ENCODE results near the gene NCKAP5.

Gene NCKAP5

GRCh38 chr2:133462811-133463210 lies 105.5 kb downstream of the NCKAP5 start:
- DNase-seq = no peak
- Histone ChIP-seq H3K4me3 (ENCODE audit: low read depth, low read length) (no peak overlapping the region), H3K27me3 (replicated peaks) (no peaks in the 10 kb centered on the region), H3K36me3 (replicated peaks) (no peaks in the 10 kb centered on the region), H3K27ac (no peak overlapping the region)
- in situ Hi-C loops (cut with HindIII; ENCODE audit: low pct_ligation_motif_present, low sequenced_read_pairs) = no loop called here
- TF ChIP-seq, protein P1, sequence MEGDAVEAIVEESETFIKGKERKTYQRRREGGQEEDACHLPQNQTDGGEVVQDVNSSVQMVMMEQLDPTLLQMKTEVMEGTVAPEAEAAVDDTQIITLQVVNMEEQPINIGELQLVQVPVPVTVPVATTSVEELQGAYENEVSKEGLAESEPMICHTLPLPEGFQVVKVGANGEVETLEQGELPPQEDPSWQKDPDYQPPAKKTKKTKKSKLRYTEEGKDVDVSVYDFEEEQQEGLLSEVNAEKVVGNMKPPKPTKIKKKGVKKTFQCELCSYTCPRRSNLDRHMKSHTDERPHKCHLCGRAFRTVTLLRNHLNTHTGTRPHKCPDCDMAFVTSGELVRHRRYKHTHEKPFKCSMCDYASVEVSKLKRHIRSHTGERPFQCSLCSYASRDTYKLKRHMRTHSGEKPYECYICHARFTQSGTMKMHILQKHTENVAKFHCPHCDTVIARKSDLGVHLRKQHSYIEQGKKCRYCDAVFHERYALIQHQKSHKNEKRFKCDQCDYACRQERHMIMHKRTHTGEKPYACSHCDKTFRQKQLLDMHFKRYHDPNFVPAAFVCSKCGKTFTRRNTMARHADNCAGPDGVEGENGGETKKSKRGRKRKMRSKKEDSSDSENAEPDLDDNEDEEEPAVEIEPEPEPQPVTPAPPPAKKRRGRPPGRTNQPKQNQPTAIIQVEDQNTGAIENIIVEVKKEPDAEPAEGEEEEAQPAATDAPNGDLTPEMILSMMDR (IDR thresholded peaks at IDR 0.05; ENCODE audit: low read depth, low read length, missing control alignments) = no peak

DNA sequence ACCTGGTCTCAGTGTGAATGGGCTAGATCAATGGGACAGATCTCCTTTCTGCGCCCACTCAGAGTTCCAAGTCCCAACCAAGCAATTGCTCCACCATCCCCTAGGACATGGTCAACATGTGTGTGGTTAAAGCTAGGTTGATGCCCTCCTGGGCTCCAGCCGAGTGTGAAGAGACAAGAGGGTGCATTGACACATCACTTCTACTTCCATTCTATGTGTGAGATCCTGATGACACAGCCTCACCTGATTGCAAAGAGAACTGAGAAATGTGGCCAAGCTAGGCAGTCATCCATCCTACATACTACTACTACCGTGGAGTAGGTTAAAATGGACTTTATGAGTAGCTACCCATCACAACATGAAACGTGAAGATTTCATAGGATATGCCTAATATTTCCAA lies 106.8 kb downstream of the NCKAP5 start:
- no peak overlapping the region for H3K27ac ChIP-seq
- TF ChIP-seq, protein P1 (IDR thresholded peaks at IDR 0.05; ENCODE audit: low read depth, low read length, missing control alignments) = no peak
- no peak for DNase-seq
- in situ Hi-C loops (cut with HindIII; ENCODE audit: low pct_ligation_motif_present, low sequenced_read_pairs) = no loop called here
- H3K36me3 ChIP-seq (replicated peaks) = no peaks in the 10 kb centered on the region
- H3K4me3 ChIP-seq (ENCODE audit: low read depth, low read length) = no peak overlapping the region
- no peaks in the 10 kb centered on the region for H3K27me3 ChIP-seq (replicated peaks)

DNA sequence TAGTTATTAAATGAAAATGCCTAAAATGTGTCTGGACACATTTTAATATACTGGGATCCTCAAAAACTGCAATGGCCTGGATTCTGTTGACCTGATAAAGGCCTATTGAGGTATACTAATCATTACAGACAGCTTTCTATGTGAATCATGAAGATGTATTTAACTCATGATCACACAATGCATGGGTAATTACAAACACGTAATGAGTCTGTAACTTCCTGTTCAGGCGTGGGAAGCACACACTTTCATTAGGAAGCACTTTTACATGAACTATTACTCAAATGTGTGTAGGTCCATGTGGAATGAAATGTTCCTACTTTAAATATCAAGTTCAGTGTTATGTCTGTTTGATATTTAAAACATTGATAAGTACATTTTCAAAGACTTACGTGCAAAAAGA lies 108.7 kb downstream of the NCKAP5 start:
- H3K27ac ChIP-seq = no peak overlapping the region
- H3K27me3 ChIP-seq (replicated peaks) = no peaks in the 10 kb centered on the region
- H3K4me3 ChIP-seq (ENCODE audit: low read depth, low read length) = no peak overlapping the region
- in situ Hi-C loops (cut with HindIII; ENCODE audit: low pct_ligation_motif_present, low sequenced_read_pairs) = no loop called here
- TF ChIP-seq, protein P1 (IDR thresholded peaks at IDR 0.05; ENCODE audit: low read depth, low read length, missing control alignments) = no peak
- DNase-seq = no peak
- H3K36me3 ChIP-seq (replicated peaks) = no peaks in the 10 kb centered on the region

- Histone ChIP-seq H3K27ac (no peak overlapping the region), H3K4me3 (ENCODE audit: low read depth, low read length) (no peak overlapping the region), H3K27me3 (replicated peaks) (no peaks in the 10 kb centered on the region), H3K36me3 (replicated peaks) (no peaks in the 10 kb centered on the region)
- TF ChIP-seq, protein P1 (IDR thresholded peaks at IDR 0.05; ENCODE audit: low read depth, low read length, missing control alignments) = no peak
- DNase-seq = peak; percentile 51
- in situ Hi-C loops (cut with HindIII; ENCODE audit: low pct_ligation_motif_present, low sequenced_read_pairs) = no loop called here
Measured at GRCh38 chr2:133458280-133458679, 110.0 kb downstream of the NCKAP5 start.

GRCh38 chr2:133457861-133458260 lies 110.4 kb downstream of the NCKAP5 start:
- TF ChIP-seq, protein P1 (IDR thresholded peaks at IDR 0.05; ENCODE audit: low read depth, low read length, missing control alignments) = no peak
- no peak for DNase-seq
- H3K27ac ChIP-seq = no peak overlapping the region
- in situ Hi-C loops (cut with HindIII; ENCODE audit: low pct_ligation_motif_present, low sequenced_read_pairs) = no loop called here
- no peak overlapping the region for H3K4me3 ChIP-seq (ENCODE audit: low read depth, low read length)
- H3K27me3 ChIP-seq (replicated peaks) = no peaks in the 10 kb centered on the region
- H3K36me3 ChIP-seq (replicated peaks) = no peaks in the 10 kb centered on the region

DNA sequence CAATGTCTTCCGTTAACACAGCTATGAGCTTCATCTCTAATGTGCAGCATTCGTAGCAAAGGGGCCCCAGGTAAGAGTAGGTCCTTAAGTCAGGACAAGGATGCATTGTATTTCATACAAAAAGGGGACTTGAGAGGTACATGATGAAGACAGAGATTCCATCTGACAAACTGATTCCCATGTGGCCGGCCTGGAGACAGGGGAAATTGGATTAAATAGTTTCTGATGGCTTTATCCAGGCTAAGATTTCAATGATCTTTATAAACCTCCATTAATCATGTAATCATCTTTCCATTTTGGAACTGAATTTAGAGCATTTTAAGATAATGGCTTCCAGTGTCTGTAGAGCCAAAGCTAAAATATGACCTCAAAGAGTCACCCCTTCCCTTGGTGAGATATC lies 111.3 kb downstream of the NCKAP5 start:
- in situ Hi-C loops (cut with HindIII; ENCODE audit: low pct_ligation_motif_present, low sequenced_read_pairs) = no loop called here
- Histone ChIP-seq H3K27ac (no peak overlapping the region), H3K36me3 (replicated peaks) (no peaks in the 10 kb centered on the region), H3K4me3 (ENCODE audit: low read depth, low read length) (no peak overlapping the region), H3K27me3 (replicated peaks) (no peaks in the 10 kb centered on the region)
- no peak for DNase-seq
- TF ChIP-seq, protein P1 (IDR thresholded peaks at IDR 0.05; ENCODE audit: low read depth, low read length, missing control alignments) = no peak

Measured in brain microvascular endothelial cell (primary cell).